HL-60 (cell line): ENCODE measurements around the gene AAK1.
"Not testable (repeated sequence)": the region's sequence is repeated elsewhere in the genome, so short reads cannot be mapped to it uniquely, and the experiment has no call there.

ENCODE experiments used
- DNase-seq, 2 experiments: peaks; one replicate each; pipeline ENCODE4 v3.0.0-alpha.2; 2010 to 2020; ENCODE audit warnings: low read depth in 1 of 2, low spot score in 1 of 2
- H3K27ac ChIP-seq: fragments of 250-450 bp; sonication (Bioruptor Pico); replicated peaks from 2 replicates; pipeline ENCODE4 v1.5.1; 2020; ENCODE audit warnings: mild to moderate bottlenecking, moderate library complexity
- H3K27me3 ChIP-seq: fragments of 250-450 bp; sonication (Bioruptor Pico); 2 replicates; pipeline ENCODE4 v1.5.1; 2021; ENCODE audit warnings: mild to moderate bottlenecking, moderate library complexity; ENCODE audit not compliant: insufficient read depth, poor library complexity, severe bottlenecking
- H3K4me3 ChIP-seq: replicated peaks from 2 replicates; pipeline ENCODE4 v1.5.1; 2011; ENCODE audit warnings: mild to moderate bottlenecking, control low read depth, low read length; ENCODE audit not compliant: insufficient read depth
- GABPA ChIP-seq: IDR thresholded peaks from 2 replicates; pipeline ENCODE4 v1.6.1; 2012; ENCODE audit warnings: low read depth
- POLR2AphosphoS5 ChIP-seq: IDR thresholded peaks from 2 replicates; pipeline ENCODE4 v1.6.1; 2012; ENCODE audit warnings: low read depth
- SPI1 ChIP-seq: IDR thresholded peaks from 2 replicates; pipeline ENCODE4 v1.6.1; 2012; ENCODE audit warnings: low read depth, mild to moderate bottlenecking, borderline replicate concordance
- TF ChIP-seq, protein P1 (sequence below): IDR thresholded peaks from one replicate; pipeline ENCODE4 v1.5.1; 2011; ENCODE audit warnings: low read length, control low read depth, inconsistent platforms; ENCODE audit not compliant: insufficient read depth
- TF ChIP-seq, protein P2 (sequence below): IDR thresholded peaks from 2 replicates; pipeline ENCODE4 v1.6.1; 2012; ENCODE audit warnings: low read depth; ENCODE audit not compliant: insufficient replicate concordance

The AAK1 gene

DNA sequence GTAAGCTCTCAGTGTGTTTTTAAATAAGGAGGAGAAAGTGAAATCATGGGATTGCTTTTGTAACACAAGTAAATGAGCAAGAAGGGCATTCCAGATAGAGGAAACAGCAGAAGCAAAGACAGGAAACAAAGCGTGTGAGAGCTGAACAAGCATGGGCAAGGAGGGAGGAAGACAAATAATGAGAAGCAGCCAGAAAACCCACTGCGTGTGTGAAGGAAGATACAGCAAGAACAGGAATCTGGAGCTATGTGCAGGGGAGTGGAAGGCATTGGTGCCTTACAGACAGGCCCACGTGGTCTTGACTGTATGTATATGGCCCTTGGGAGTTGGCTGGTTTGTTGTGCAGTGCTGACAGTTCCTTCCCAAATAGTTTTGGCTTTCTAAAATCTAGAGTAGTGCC lies 88.6 kb downstream of the AAK1 start:
- no peak for TF ChIP-seq POLR2AphosphoS5
- TF ChIP-seq, protein P1, sequence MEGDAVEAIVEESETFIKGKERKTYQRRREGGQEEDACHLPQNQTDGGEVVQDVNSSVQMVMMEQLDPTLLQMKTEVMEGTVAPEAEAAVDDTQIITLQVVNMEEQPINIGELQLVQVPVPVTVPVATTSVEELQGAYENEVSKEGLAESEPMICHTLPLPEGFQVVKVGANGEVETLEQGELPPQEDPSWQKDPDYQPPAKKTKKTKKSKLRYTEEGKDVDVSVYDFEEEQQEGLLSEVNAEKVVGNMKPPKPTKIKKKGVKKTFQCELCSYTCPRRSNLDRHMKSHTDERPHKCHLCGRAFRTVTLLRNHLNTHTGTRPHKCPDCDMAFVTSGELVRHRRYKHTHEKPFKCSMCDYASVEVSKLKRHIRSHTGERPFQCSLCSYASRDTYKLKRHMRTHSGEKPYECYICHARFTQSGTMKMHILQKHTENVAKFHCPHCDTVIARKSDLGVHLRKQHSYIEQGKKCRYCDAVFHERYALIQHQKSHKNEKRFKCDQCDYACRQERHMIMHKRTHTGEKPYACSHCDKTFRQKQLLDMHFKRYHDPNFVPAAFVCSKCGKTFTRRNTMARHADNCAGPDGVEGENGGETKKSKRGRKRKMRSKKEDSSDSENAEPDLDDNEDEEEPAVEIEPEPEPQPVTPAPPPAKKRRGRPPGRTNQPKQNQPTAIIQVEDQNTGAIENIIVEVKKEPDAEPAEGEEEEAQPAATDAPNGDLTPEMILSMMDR: no peak
- no peak; the same call in 1 of the 2 replicates for TF ChIP-seq SPI1
- no peak for TF ChIP-seq GABPA
- TF ChIP-seq, protein P2, sequence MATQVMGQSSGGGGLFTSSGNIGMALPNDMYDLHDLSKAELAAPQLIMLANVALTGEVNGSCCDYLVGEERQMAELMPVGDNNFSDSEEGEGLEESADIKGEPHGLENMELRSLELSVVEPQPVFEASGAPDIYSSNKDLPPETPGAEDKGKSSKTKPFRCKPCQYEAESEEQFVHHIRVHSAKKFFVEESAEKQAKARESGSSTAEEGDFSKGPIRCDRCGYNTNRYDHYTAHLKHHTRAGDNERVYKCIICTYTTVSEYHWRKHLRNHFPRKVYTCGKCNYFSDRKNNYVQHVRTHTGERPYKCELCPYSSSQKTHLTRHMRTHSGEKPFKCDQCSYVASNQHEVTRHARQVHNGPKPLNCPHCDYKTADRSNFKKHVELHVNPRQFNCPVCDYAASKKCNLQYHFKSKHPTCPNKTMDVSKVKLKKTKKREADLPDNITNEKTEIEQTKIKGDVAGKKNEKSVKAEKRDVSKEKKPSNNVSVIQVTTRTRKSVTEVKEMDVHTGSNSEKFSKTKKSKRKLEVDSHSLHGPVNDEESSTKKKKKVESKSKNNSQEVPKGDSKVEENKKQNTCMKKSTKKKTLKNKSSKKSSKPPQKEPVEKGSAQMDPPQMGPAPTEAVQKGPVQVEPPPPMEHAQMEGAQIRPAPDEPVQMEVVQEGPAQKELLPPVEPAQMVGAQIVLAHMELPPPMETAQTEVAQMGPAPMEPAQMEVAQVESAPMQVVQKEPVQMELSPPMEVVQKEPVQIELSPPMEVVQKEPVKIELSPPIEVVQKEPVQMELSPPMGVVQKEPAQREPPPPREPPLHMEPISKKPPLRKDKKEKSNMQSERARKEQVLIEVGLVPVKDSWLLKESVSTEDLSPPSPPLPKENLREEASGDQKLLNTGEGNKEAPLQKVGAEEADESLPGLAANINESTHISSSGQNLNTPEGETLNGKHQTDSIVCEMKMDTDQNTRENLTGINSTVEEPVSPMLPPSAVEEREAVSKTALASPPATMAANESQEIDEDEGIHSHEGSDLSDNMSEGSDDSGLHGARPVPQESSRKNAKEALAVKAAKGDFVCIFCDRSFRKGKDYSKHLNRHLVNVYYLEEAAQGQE: no peak
- Histone ChIP-seq H3K27me3 (no peaks in the 10 kb centered on the region), H3K4me3 (no peak overlapping the region), H3K27ac (peak overlapping the region; percentile 3; the same call in 1 of the 2 replicates)
- peak in 1 of 2 experiments; percentile 57 for DNase-seq

DNA sequence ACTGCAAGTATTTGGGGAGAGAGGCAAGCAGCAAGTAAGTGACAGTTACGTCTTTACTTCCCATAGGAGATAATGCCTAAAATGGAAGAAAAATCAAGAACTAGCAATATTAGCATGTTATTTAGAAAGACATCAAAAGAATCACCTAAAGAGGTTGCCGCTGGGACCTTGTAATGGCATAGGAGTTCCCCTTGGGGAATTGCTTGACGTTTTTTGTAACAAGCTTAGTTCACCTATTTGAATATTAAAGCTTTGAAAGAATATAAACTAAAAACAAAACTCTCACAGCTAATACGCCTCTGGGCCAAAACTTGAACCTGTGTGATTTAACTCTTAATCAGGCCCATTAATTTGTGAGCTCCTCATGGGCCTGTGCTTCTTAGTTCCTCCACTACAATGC lies 89.0 kb downstream of the AAK1 start:
- H3K4me3 ChIP-seq: no peak overlapping the region
- TF ChIP-seq, protein P1: no peak
- TF ChIP-seq GABPA (no peak), SPI1 (no peak), POLR2AphosphoS5 (no peak)
- TF ChIP-seq, protein P2: no peak
- DNase-seq: no peak
- no peaks in the 10 kb centered on the region for H3K27me3 ChIP-seq
- peak overlapping the region; percentile 3; the same call in 1 of the 2 replicates for H3K27ac ChIP-seq

DNA sequence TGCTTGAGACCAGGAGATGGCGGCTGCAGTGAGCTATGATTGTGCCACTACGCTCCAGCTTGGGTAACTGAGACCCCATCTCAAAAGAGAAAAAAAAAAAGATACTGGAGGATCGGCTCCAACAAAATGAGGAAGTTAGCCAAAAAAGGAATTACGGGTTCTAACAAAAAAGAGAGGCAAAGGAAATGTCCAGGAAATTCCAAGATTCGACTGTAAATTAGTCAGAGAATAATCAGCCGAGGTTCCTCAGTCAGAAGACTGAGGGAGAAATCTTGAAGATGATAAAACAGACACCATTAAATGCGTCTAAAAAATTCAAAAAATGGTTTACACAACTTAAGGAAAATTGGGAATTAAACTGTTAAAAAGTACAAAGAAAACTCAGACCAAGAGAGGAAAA lies 89.5 kb downstream of the AAK1 start:
- DNase-seq: no peak
- H3K27ac ChIP-seq: no peak overlapping the region

DNA sequence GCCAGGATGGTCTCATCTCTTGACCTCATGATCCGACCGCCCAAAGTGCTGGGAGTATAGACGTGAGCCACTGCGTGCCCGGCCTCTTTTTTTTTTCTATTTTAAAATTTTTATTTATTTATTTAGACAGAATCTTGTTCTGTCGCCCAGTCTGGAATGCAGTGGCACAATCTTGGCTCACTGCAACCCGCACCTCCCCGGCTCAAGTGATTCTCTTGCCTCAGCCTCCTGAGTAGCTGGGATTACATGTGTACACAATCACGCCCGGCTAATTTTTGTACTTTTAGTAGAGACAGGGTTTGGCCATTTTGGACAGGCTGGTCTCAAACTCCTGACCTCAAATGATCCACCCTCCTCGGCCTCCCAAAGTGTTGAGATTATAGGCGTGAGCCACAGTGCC lies 93.0 kb downstream of the AAK1 start:
- not testable (repeated sequence) for H3K4me3 ChIP-seq, H3K27ac ChIP-seq, DNase-seq, H3K27me3 ChIP-seq

More for the DNA sequence above, 89.5 kb downstream of the AAK1 start:
- H3K27me3 ChIP-seq: no peaks in the 10 kb centered on the region
- TF ChIP-seq, protein P2: no peak
- no peak for TF ChIP-seq SPI1
- TF ChIP-seq, protein P1: no peak
- no peak for TF ChIP-seq POLR2AphosphoS5
- no peak for TF ChIP-seq GABPA
- no peak overlapping the region for H3K4me3 ChIP-seq
